NK-92 (cell line): ENCODE measurements around the gene HTR3A.

ENCODE experiments used
- DNase-seq: peaks from one replicate; lab custom pipeline; 2025; ENCODE audit not compliant: unreplicated experiment; lab: John Stamatoyannopoulos, UW

The HTR3A gene

DNA sequence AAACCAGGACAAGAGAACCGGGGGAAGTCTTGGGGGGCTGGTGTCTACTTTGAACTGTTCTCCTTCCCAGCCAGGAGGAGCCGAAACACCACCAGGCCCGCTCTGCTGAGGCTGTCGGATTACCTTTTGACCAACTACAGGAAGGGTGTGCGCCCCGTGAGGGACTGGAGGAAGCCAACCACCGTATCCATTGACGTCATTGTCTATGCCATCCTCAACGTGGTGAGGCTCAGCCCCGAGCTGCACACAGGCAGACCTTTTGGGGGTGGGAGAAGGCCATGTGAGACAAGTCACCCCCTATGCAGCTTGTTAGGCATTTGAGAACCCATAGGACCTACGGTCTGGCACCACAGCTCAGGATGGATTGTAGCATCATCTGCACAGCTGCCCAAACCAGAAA lies 2.8 kb downstream of the HTR3A start:
- DNase-seq, result no peak

DNA sequence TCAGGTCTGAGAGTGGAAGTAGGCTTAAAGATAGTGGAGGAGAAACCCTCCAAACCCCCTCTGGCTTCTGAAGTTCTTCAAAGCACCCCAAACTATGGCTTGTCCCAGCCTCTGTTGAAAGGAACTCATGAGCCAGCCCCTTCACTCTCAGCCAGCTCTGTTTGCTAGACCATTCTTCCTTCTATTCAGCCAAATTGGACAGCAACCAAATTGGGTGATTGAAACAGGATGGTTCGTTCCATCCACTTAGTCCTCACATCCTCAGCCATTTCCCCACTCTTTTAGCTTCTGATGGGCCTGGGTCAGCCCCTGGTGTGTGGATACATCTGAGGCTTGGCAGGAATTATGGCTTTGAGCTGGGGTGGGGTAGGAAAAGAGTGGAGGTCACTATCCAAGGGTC lies 4.5 kb downstream of the HTR3A start:
- DNase-seq, result no peak

DNA sequence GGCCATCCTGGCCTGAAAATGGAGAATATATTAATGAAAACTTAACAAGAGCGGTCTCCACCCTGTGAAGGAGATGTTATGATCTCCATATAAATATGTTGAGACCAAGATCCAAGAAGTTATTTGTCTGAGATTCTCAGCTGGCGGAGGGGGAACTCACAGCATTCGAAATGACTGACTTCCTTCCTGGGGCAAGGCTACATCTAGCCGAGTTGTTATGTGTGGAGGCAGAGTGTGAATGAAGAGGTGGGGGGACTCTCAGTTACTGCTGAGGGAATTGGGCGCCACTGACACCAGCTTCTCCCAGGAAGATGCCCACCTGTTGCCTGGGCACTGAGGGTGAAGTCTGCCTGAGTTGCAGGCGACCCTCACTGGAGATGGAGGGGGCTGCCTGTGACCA lies 5.9 kb downstream of the HTR3A start:
- no peak for DNase-seq

DNA sequence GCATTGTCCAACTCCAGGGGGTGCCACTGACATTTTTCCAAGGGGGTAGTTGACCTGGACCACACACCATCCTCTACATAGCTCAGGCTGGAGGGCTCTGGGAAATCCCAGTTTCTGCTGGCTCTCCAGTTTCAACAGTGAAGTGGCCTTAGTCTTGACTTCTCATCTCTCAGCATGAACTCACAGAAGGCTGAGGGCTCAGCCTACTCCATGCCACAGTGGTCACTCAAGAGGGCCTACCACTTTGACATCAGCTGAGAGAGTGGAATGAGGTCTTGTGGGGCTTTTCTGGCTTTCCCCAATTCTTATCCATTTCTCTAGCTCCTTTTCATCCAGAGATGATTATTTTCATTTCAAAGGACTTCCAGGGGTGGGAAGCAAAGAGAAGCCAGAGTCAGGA lies 7.4 kb downstream of the HTR3A start:
- DNase-seq, result no peak

DNA sequence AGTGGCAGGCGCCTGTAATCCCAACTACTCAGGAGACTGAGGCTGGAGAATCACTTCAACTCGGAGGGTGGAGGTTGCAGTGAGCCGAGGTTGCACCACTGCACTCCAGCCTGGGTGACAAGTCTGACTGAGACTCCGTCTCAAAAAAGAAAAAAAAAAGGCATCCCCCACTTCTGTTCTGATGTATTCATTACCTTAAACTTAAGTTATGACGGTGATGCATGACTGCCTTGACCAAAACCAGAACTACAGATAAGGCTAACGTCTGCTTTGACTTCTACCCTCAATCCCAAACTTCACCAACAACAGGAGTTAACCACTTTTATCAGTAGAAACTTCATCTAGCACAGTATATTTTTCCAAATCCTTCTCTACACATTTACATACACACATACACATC lies 9.9 kb downstream of the HTR3A start:
- DNase-seq, result no peak

DNA sequence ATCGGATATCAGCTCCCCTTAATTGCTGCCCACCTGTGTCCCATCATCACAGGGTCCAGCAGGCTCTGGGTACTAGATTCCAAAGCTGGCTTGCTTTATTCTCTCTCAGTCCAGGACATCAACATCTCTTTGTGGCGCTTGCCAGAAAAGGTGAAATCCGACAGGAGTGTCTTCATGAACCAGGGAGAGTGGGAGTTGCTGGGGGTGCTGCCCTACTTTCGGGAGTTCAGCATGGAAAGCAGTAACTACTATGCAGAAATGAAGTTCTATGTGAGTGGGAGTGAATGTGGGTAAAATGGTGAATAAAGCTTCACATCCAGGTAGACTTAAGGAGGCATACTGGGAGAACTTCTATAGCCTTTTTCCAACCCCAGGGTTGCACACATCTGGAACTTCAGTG lies 11.0 kb downstream of the HTR3A start:
- no peak for DNase-seq

DNA sequence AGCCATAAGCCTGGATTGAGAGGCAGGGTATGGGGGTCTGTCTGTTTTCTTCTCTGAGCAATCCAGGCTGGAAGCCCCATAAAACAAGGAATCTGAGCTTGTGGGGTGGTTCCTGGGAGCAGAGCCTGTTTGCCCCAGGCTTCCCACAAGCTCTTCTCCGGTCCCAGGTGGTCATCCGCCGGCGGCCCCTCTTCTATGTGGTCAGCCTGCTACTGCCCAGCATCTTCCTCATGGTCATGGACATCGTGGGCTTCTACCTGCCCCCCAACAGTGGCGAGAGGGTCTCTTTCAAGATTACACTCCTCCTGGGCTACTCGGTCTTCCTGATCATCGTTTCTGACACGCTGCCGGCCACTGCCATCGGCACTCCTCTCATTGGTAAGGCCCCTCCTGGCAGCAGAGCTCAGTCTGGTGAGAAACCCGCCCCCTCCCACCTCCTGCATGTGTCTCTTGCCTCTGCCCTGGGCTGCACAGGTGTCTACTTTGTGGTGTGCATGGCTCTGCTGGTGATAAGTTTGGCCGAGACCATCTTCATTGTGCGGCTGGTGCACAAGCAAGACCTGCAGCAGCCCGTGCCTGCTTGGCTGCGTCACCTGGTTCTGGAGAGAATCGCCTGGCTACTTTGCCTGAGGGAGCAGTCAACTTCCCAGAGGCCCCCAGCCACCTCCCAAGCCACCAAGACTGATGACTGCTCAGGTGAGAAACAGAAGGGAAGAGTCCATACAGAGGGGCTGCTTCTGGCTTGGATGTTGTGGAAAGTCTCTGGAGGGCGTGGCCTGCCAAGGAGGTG lies 11.6 kb downstream of the HTR3A start:
- no peak for DNase-seq

DNA sequence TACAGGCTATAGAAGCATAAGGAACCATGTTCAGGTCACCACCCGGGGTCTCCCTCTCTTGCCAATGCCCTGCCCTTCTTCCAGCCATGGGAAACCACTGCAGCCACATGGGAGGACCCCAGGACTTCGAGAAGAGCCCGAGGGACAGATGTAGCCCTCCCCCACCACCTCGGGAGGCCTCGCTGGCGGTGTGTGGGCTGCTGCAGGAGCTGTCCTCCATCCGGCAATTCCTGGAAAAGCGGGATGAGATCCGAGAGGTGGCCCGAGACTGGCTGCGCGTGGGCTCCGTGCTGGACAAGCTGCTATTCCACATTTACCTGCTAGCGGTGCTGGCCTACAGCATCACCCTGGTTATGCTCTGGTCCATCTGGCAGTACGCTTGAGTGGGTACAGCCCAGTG lies 14.5 kb downstream of the HTR3A start:
- DNase-seq, result no peak

DNA sequence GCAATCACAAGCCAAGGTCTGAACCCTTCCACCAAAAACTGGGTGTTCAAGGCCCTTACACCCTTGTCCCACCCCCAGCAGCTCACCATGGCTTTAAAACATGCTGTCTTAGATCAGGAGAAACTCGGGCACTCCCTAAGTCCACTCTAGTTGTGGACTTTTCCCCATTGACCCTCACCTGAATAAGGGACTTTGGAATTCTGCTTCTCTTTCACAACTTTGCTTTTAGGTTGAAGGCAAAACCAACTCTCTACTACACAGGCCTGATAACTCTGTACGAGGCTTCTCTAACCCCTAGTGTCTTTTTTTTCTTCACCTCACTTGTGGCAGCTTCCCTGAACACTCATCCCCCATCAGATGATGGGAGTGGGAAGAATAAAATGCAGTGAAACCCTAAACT lies 15.0 kb downstream of the HTR3A start:
- DNase-seq, result no peak

DNA sequence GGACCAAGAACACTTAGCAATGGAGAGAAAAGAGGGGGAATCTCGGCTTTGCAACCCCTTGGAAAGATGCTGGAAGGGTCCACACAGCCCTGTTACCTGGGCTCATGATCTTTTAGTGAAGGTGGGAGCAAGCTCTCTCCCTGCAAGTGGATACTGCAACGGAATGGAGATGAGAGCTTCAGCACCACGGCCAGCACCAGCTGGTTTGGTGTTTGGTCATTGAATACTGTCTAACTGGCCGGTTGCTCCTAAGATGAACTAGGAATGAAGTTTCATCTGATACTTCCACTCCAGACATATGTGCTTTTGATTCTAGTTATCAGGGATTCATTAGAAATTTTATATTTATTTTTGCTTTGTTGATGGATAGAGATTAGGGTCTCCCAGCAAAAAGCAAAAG lies 16.3 kb downstream of the HTR3A start:
- no peak for DNase-seq

DNA sequence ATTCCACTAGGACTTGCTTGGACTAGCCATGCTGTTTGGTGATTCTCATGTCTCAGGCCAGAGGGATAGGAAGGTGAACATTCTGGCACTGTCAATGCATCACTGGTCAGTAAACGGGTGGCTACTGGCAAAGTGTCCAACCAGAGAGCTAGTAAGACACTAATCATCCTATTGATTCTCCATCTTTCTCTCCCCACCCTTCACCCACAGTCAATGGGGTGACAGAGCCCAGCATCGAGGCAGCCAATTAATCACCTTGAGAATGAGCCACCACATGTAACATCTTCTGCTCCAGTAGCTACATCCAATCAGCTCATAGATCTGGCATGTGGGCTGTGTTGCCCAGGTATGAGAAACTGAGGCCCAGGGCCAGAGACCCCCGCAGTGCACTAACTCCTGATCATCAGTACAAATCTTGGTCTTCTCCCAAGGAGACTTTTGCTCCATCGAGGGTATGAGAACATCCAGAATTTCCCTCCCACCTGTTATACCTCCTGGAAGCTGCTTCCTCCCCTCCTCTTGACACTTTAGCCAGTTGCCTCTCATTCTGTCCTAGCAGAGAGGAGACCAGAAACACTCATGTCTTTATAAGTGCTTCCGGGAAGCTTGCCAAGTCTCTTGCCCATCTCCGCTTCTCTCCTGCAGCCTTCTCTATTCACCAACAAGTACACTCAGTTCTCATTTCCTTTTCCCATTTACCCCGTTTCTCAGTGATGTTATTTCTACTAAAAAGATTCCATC lies 17.0 kb downstream of the HTR3A start:
- no peak for DNase-seq

DNA sequence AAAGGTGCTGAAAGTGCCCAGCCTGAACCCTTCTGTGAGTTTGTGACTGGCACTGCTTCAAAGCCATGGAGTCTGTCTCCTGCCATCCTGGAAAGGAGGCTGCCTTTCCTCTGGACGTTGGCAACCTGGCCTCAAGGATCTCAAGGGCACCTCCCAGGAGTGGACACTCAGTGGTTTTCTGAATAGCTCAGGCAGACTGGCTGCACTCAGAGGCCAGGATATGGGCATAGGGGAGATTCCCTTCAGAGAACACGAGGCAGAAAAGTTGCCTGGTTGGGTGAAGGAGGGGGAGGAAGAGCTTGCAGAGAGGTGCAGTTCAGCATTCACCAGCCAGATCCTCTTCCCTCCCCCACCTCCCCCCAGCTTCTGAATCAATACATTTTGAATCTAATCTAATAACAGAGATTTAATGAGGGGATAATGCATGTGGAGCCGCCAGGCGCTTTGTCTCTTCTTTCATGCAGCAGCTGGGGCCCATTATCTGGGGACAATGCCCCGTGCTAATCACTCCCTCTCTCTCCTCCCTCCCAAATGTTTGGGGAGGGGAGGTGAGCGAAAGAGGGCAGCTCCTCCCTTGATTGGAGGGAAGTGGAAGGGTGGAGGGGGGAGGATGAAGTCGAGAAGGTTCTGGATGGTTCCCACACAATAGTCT lies 17.7 kb downstream of the HTR3A start:
- DNase-seq, result no peak

DNA sequence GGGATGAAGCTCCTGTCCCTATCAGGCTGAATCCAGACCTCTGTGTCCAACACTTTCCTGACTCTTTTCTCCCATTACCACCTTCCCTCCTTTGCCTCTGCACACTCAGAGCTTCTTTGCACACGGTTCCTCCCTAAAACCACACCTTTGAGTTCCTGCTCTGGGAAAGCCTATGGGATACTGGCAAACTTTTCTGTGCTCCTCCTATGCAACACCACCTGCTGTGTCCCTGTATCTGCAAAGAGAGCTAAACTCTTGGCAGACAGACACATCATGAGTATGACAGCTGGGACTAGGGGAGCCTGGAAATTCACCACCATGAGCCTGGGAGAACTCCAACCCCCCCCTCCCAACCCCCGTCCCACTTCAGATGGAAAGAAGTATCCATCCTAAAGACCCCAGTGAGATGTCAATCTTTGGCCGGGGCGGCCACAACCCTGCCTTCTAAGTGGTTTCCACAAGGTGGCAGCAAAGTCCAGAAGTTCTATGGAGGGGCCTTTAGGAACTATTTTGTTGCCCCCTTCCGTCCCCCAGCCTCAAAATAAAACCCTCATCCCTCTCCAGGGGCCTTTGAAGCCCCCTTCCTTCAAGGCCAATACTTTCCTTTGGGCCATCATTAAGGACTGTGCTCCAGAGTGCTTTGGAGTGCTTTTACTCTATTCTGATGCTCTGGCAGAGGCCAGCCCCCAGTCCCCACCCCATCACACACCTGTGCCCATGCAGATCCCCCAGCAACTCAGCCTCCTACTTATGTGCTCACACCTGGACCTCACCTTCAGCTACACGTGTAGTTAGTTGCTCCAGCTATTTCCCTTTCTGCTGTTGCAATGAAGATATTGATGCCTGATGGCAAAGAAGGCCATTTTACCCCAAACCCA lies 19.4 kb downstream of the HTR3A start:
- DNase-seq, result no peak

DNA sequence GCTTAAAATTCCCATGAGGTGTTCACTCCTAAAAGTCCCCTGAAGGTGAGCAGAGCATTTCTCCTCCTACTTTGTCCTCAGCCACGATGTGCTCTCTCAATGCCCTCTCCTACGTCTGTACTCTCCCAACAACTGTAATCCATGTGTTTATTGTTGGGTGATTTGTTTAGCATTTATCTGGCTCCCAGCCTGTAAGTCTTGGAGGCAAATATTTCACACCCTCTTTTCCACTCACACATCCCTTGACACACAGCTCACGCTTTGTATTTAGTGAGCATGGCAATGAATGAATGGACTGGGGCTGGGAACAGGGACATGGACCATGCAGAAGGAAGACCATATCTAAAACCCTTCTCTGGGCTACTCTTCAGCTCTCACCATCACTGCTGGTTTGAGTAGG lies 22.6 kb downstream of the HTR3A start:
- no peak for DNase-seq

DNA sequence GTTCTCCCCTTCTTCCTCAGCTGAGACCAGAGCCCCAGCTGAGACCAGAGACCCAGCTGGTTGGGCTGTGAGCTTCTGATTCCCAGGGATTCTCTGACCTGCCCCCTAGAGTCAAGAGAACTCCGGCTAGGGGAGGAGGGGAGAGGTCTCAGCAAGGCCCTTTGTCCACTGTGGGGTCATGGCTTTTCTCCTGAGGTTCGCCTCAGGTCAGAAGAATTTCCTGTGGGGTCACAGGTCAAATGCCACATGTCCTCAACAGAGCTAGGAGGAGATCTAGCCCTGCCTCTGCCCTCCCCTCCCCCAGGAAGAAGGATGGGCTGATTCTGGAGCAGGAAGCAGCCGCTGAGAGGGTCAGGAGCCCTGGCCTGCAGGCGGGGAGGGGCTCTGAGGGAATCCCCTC lies 23.7 kb downstream of the HTR3A start:
- no peak for DNase-seq

DNA sequence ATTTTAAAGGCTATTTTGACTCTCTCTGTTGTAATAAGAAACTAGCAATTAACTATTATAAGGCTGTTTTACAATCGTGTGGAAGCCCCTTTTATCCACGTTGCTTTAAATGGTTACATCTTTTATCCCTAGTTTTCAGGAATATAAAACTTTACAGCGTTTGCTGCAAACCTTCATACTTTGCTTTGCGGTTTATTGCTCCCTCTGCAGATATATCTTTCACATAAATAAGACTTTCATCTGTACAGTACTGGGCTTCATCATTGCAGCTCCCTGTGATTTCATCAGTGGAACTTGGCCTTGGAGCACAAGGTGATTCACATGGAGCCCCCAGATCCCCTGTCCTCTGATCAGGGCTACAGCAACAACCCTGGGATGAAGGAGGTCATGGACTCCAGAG lies 25.6 kb downstream of the HTR3A start:
- no peak for DNase-seq

DNA sequence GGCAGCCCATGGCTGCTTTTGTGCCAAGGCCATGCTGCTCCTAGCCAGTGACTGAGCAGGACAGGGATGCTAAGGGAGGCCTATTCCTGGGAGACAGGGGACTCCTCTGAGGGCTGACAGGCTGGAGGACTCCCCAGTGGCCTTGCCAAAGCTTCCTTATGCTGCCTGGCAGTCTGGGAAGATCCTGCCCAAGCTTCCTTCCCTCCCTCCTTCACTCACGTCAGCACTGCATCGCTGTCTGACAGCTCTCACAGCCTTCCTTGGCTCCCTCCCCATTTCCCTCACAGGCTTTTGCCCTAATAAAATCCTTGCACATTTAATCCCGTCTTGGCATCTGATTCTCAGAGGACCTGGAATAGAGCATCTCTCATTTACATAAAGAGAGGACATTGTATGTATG lies 26.5 kb downstream of the HTR3A start:
- DNase-seq, result no peak

DNA sequence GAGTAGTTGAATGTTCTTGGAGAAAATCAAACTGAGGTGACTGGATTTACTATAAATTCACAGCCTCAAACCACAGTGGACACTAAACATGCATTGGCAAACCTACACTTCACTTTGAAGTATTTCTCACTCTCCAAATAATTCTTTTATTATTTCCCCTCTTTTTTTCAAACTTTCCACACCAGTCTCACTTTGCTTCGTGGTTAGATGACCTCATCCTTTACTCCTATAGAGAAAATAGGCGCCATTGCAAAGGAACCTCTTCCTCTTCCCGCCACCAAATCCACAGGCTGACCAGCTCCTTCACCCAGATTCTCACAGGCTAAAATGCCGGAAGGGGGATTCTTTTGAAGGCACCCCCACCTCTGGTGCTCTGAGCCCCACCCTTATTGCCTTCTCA lies 33.4 kb downstream of the HTR3A start:
- no peak for DNase-seq

DNA sequence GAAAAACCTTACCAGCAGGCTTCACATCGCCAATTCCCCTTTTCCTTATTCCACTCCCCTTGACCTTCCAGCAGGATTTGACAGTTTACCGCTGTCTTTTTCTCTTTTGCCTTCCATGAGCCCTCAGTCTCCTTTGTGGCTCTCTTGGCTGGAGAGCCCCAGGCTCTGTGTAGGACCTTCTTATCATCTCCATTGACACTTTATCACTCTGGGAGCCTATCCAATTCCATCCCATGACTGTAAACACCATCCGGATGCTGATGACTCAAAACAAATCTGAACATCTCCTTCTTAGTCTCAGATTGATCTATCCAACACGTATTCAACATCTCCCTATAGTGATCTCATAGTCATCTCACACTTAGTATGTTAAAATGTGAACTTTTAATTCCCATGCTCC lies 36.0 kb downstream of the HTR3A start:
- no peak for DNase-seq

DNA sequence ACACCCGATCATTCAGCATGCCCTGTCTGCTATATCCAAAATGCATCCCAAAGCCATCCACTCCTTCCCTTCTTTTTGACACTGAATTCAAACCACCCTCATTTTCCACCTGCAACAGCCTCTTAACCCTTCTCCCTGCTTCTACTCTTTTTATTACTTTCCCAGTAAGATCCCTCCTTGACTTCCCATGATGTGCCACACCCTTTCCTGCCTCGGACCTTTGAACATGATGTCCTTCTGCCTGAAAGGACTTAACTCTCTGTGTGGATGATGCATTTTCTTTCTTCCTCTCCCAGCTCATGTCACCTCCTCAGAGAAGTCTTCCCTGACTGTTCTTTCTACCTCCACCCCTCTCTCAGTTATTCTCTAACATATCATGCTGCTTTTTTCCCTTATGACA lies 36.5 kb downstream of the HTR3A start:
- no peak for DNase-seq

DNA sequence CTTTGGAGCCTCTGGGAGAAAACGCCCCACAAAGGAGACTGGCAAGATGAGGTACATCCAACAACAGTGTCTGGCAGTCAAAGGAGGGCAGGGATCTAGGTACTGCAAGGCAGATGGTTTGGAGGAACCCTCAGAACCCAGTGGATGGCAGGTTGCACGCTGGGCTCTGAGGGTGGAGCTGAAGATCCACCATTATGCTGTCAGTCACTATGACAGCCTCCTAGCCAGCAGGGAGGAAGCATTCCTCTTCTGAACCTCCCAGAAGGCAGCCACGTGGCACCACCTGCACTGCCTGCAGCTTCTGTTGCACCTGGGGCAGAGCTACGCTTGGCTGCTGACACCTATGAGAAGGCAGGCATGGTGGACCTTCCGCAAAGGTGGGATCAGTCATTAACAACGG lies 40.2 kb downstream of the HTR3A start:
- DNase-seq, result no peak
